Adrenal gland (tissue), 12 donors: ENCODE measurements around the gene TMEM11. TPM values are rescaled to one million over a fixed set of nuclear protein-coding genes. Genes with fewer than 3 reads are reported as not detected.
A peak's percentile ranks its signal among the peaks of the same experiment; 100 is the strongest.

Experiments
- DNase-seq, 7 donors: peaks; one replicate each; pipeline ENCODE4 v3.0.0-alpha.2; 2019 to 2020
- H3K27ac ChIP-seq, 5 donors: fragments of 200-600 bp; sonication (generic) in 4 of 5; 1 replicate in 3 of 5; 2 replicates in 2 of 5; pipeline versions ENCODE4 v1.5.1 to v1.8.0; 2016 to 2020; ENCODE audit warnings: mild to moderate bottlenecking in 1 of 5
- H3K27me3 ChIP-seq: fragments of 200-600 bp; 2 replicates; pipeline ENCODE4 v1.8.0; 2021
- H3K36me3 ChIP-seq, 2 donors: fragments of 200-600 bp; replicated peaks in 1 of 2; 1 replicate in 1 of 2; 2 replicates in 1 of 2; pipeline versions ENCODE4 v1.5.1 to v1.8.0; 2018 to 2022
- H3K4me1 ChIP-seq, 2 donors: fragments of 200-600 bp; replicated peaks in 1 of 2; 1 replicate in 1 of 2; 2 replicates in 1 of 2; pipeline versions ENCODE4 v1.5.1 to v1.8.0; 2018 to 2021
- H3K4me3 ChIP-seq, 4 donors: fragments of 200-600 bp; sonication (generic) in 3 of 4; one replicate each; pipeline ENCODE4 v1.5.1; 2016 to 2018
- H3K9me3 ChIP-seq, 3 donors: fragments of 200-600 bp; sonication (generic) in 1 of 3; replicated peaks in 1 of 3; 1 replicate in 2 of 3; 2 replicates in 1 of 3; pipeline versions ENCODE4 v1.5.1 to v1.8.0; 2016 to 2021
- CTCF ChIP-seq, 6 experiments: fragments of 450-650 bp in 4 of 6; fragments of 200-600 bp in 2 of 6; sonication (generic) in 1 of 6; IDR thresholded peaks; 1 replicate in 5 of 6; 2 replicates in 1 of 6; pipeline versions ENCODE4 v1.5.1 to v1.8.0; 2016 to 2021; ENCODE audit warnings: antibody characterized with exemption in 6 of 6, mild to moderate bottlenecking in 2 of 6, moderate library complexity in 1 of 6
- POLR2A ChIP-seq, 2 donors: fragments of 450-650 bp; IDR thresholded peaks; one replicate each; pipeline ENCODE4 v1.6.1; 2017; ENCODE audit warnings: antibody characterized with exemption in 2 of 2, mild to moderate bottlenecking in 2 of 2, moderate library complexity in 1 of 2
- WGBS, 4 donors: extraction: QIAGEN DNeasy Blood & Tissue Kit in 2 of 4; methylation state at CpG; one replicate each; pipeline versions ENCODE4 v1.1.5 to v1.1.7; 2013 to 2017; 5-methylcytosine and 5-hydroxymethylcytosine counted together
- intact Hi-C, 2 donors: fragments of 100-400 bp; cut with DNase I; formaldehyde crosslinking; loops; one replicate each; pipeline versions ENCODE4 v1.14.1 to v1.15.0; 2022 to 2023
- polyA plus RNA-seq, 3 donors: library from polyadenylated mRNA; stranded (reverse); fragments of 200-250 nt in 2 of 3; fragments of 350-450 nt in 1 of 3; fragmentation: Illumina TruSeq in 1 of 3; extraction: RNeasy Lipid Tissue Mini Kit (QIAGEN cat#74804) in 1 of 3; gene quantifications; one replicate each; pipeline ENCODE4 v1.2.3, GENCODE V29; 2013 to 2014
- total RNA-seq, 9 donors: library from RNA; depleted of rRNA in 4 of 9; stranded (reverse); fragments of >200 nt in 4 of 9; fragments of 120-200 nt in 1 of 9; fragmentation: NEBNext Ultra II Directional in 1 of 9; extraction: Animal tissue kit (Norgen Biotek cat#: 25700) in 1 of 9; gene quantifications; one replicate each; pipeline versions ENCODE4 v1.1.0 to v1.2.4, GENCODE V29; 2013 to 2023
- donor health status: healthy with polysubstance abuse.
- donor health status: Bipolar disorder and iron deficiency.
- donor health status: DM: yes; HTN: yes; CAD: no.
- donor health status: DM: no; HTN: no; CAD: no.
- donor health status: DM: no; HTN: no; CAD: no.
- donor health status: DM: yes; HTN: yes; CAD: no.

TMEM11 gene
- total and polyA plus RNA-seq, 12 donors: 12.4 to 75.8 (median 25.4) TPM

DNA sequence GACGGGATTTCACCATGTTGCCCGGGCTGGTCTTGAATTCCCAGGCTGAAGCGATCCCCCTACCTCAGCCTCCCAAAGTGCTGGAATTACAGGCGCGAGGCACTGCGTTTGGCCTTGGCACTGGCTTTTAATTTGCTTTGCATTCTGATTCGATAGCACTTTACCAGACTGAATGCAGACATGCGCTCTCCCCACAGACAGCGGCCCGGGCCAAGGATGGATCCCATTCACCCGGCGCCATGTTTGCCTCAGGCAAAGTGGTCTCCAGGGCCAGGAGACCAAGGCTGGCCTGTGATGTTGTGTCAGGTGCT is 45.5 kb downstream of the TMEM11 start:
- peaks cover 13 to 34% of the 10 kb centered on the region in 2 donors for H3K4me1 ChIP-seq
- H3K9me3 ChIP-seq: no peaks in the 10 kb centered on the region
- DNase-seq: peak in 1 of 7 donors; percentile 39
- TF ChIP-seq POLR2A (IDR thresholded peaks at IDR 0.05): no peak
- no peak for TF ChIP-seq CTCF (IDR thresholded peaks at IDR 0.05)
- H3K27ac ChIP-seq: peak overlapping the region in 2 of 5 donors; percentile 55 to 73
- WGBS, 4 donors: 92 to 98% (median 98%) methylated on average over 9 to 12 of the region's 12 CpGs
- H3K36me3 ChIP-seq: no peaks in the 10 kb centered on the region
- no peaks in the 10 kb centered on the region for H3K27me3 ChIP-seq
- intact Hi-C loops: no loop called here
- H3K4me3 ChIP-seq: no peak overlapping the region

GRCh38 chr17:21167303-21167702 is 46.7 kb downstream of the TMEM11 start:
- peaks cover 13 to 37% of the 10 kb centered on the region in 2 donors for H3K4me1 ChIP-seq
- peak in 3 of 7 donors; percentile 25 to 33 (median 29) for DNase-seq
- no peak overlapping the region for H3K4me3 ChIP-seq
- H3K27ac ChIP-seq: peak overlapping the region in 3 of 5 donors; percentile 21 to 73 (median 71)
- no peak for TF ChIP-seq POLR2A (IDR thresholded peaks at IDR 0.05)
- no peak for TF ChIP-seq CTCF (IDR thresholded peaks at IDR 0.05)
- no peaks in the 10 kb centered on the region for H3K9me3 ChIP-seq
- H3K27me3 ChIP-seq: no peaks in the 10 kb centered on the region
- no peaks in the 10 kb centered on the region for H3K36me3 ChIP-seq
- WGBS, 4 donors: 59 to 67% (median 64%) methylated on average over 5 of the region's 5 CpGs
- intact Hi-C loops: no loop called here

- TF ChIP-seq CTCF (IDR thresholded peaks at IDR 0.05) (no peak), POLR2A (IDR thresholded peaks at IDR 0.05) (no peak)
Measured at GRCh38 chr17:21166595-21167210, 47.3 kb downstream of the TMEM11 start.

DNA sequence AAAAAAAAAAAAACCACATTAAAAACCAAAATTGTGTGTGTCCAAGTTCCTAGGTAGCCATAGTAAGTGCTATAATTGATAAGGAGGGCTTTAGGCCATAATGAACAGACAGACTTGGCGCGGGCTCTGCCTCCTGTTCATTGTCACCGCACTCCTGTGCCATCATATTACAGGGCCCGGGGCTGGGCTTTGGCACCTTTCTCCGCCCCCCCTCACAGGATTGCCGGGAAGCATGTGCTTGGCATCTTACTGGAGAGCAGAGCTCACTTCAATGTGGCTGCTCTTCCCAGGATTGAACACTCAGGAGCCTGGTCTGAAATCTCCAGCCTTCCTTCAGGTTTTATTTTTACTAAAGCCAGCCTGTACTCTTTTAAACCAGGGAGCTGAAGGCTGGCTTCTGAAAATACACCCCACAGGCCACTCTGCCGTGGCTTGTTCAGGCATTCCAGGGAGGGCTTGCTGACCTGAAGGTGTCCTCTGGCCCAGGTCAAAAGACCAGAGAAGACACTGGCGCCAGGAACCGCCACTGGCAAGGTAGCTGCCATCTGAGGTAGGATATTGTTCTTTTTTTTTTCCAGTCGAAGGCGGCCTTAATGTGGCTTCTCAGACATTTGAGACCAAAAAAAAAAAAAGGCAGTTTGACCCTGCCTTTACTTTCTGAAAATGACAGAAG is 47.9 kb downstream of the TMEM11 start:
- Histone ChIP-seq H3K27me3 (no peaks in the 10 kb centered on the region), H3K4me1 (peaks cover 13 to 40% of the 10 kb centered on the region in 2 donors), H3K27ac (peak overlapping the region in 2 of 5 donors; percentile 73 to 79), H3K4me3 (no peak overlapping the region), H3K36me3 (no peaks in the 10 kb centered on the region), H3K9me3 (no peaks in the 10 kb centered on the region)
- 86 to 89% (median 87%) methylated on average over 11 of the region's 11 CpGs for WGBS, 4 donors
- no peak for TF ChIP-seq POLR2A (IDR thresholded peaks at IDR 0.05)
- no peak for TF ChIP-seq CTCF (IDR thresholded peaks at IDR 0.05)
- no peak for DNase-seq
- intact Hi-C loops: no loop called here

More at GRCh38 chr17:21166595-21167210, 47.3 kb downstream of the TMEM11 start:
- intact Hi-C loops: no loop called here
- WGBS, 4 donors: 71 to 84% (median 78%) methylated on average over 5 of the region's 5 CpGs
- DNase-seq: no peak
- Histone ChIP-seq H3K4me3 (no peak overlapping the region), H3K36me3 (no peaks in the 10 kb centered on the region), H3K9me3 (no peaks in the 10 kb centered on the region), H3K27ac (peak overlapping the region in 3 of 5 donors; percentile 21 to 79 (median 73)), H3K4me1 (peaks cover 13 to 40% of the 10 kb centered on the region in 2 donors), H3K27me3 (no peaks in the 10 kb centered on the region)
